Measurements from ENCODE around the gene SPECC1. TPM values are rescaled to one million over a fixed set of nuclear protein-coding genes. Genes with fewer than 3 reads are reported as not detected.

SPECC1 gene
- total and polyA plus RNA-seq, 10 of the 15 experiments (the other 5 are each of a cell fraction or from before 2014, with no cell fraction given), result 6.4 to 40.6 (median 23.9) TPM

- ChIA-PET RAD21 (ENCODE audit: unreplicated experiment) (no interaction called here), POLR2A (no interaction called here)
- FAIRE-seq, result no peak
- TF ChIP-seq RCOR1 (conservative IDR thresholded peaks at IDR 0.05; ENCODE audit: low read depth, low read length) (no peak), TAF1 (IDR thresholded peaks at IDR 0.05; ENCODE audit: borderline replicate concordance, low read depth, low read length) (no peak), ASH2L (IDR thresholded peaks at IDR 0.05; ENCODE audit: borderline replicate concordance, low read depth) (no peak), NKRF (conservative IDR thresholded peaks at IDR 0.05) (no peak), TCF12 (IDR thresholded peaks at IDR 0.05; ENCODE audit: low read depth, low read length) (no peak), ZNF24 (IDR thresholded peaks at IDR 0.05) (no peak), ZBTB4 (CRISPR knock-in tag; IDR thresholded peaks at IDR 0.05) (no peak), TCF7 (IDR thresholded peaks at IDR 0.05; ENCODE audit: borderline replicate concordance) (no peak), MYB (IDR thresholded peaks at IDR 0.05; ENCODE audit: borderline replicate concordance, low read depth, low read length) (no peak), RBBP5 (conservative IDR thresholded peaks at IDR 0.05) (no peak), MLLT1 (IDR thresholded peaks at IDR 0.05) (no peak), BCLAF1 (IDR thresholded peaks at IDR 0.05) (no peak), SKIL (IDR thresholded peaks at IDR 0.05; ENCODE audit: low read depth, poor library complexity, severe bottlenecking) (no peak)
Measured at GRCh38 chr17:20279631-20280030, 270.5 kb downstream of the SPECC1 start.

More at GRCh38 chr17:20279631-20280030, 270.5 kb downstream of the SPECC1 start:
- ChIA-PET CTCF (no interaction called here), SMC1A (ENCODE audit: uncharacterized antibody, unreplicated experiment) (no interaction called here)
- no peaks in the 10 kb centered on the region for H3K27me3 ChIP-seq (replicated peaks in 1 of 2; ENCODE audit: control insufficient read depth in 2 of 2, insufficient read depth in 2 of 2, low read length in 1 of 2)
- DNase-seq (ENCODE audit: low read depth, low spot score) (no peak), ATAC-seq (no peak)
- no TSS peak for BruUV-seq (replicated peaks)
- no peak overlapping the region for H3K4me3 ChIP-seq
- WGBS (ENCODE audit: insufficient coverage, insufficient replicate concordance, low lambda C conversion rate, missing lambda C conversion rate), result 94% methylated on average over 3 of the region's 3 CpGs
- H3K4me2 ChIP-seq (ENCODE audit: control insufficient read depth, insufficient read depth), result no peak overlapping the region
- no peaks in the 10 kb centered on the region for H4K20me1 ChIP-seq (ENCODE audit: control insufficient read depth, insufficient read depth)
- in situ Hi-C loops (cut with MboI) (no loop called here), intact Hi-C loops (cut with micrococcal nuclease; ENCODE audit: unreplicated experiment) (no loop called here)
- no peak overlapping the region for H3K9ac ChIP-seq (ENCODE audit: control insufficient read depth, insufficient read depth, low read length)
- peaks cover 0 to 3% of the 10 kb centered on the region in 2 experiments; a peak in 2 of 4 replicates for H3K36me3 ChIP-seq (ENCODE audit: control insufficient read depth in 2 of 2, insufficient read depth in 2 of 2, low read length in 1 of 2)
- H3K27ac ChIP-seq (ENCODE audit: control insufficient read depth, insufficient read depth), result no peak overlapping the region
- no peak overlapping the region for H2AFZ ChIP-seq (ENCODE audit: control insufficient read depth, low read depth, low read length)
- no peaks in the 10 kb centered on the region for H3K9me3 ChIP-seq (replicated peaks; ENCODE audit: control insufficient read depth, insufficient read depth, low read length)
- H3K79me2 ChIP-seq (ENCODE audit: control insufficient read depth, insufficient read depth, low read length), result no peaks in the 10 kb centered on the region
- H3K4me1 ChIP-seq (ENCODE audit: control insufficient read depth, insufficient read depth, low read length), result no peaks in the 10 kb centered on the region
